GM21447 (cell line): ENCODE data around the gene ENTR1.

Experiments used
- ATAC-seq: cut with Tn5 transposase; IDR thresholded peaks from one replicate; pipeline ENCODE4 v1.9.1; 2021; ENCODE audit not compliant: unreplicated experiment

ENTR1 gene

GRCh38 chr9:136363106-136363948, 47.1 kb downstream of the ENTR1 start, which contains the start of gene DNLZ:
DNLZ (minus strand) TSS chr9:136363744; CDS start chr9:136363714, 30 bp downstream.
- peak; percentile 86 for ATAC-seq

DNA sequence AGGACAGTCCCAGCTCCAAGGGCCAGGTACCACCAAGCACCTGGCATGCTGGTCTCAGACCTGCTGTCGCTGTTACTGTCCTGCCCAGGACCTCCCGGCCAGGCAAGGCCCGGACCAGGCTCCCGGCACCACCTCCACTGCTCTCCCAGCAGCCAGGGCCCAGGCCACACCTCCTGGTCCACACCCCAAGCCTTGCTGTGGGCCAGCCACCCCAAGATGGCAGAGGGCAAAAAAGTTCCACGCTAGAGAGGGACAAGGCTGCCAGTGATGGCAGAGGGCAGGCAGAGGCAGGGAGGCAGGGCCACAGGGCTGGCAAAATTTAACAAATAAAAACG, 48.0 kb downstream of the ENTR1 start:
- ATAC-seq = no peak

DNA sequence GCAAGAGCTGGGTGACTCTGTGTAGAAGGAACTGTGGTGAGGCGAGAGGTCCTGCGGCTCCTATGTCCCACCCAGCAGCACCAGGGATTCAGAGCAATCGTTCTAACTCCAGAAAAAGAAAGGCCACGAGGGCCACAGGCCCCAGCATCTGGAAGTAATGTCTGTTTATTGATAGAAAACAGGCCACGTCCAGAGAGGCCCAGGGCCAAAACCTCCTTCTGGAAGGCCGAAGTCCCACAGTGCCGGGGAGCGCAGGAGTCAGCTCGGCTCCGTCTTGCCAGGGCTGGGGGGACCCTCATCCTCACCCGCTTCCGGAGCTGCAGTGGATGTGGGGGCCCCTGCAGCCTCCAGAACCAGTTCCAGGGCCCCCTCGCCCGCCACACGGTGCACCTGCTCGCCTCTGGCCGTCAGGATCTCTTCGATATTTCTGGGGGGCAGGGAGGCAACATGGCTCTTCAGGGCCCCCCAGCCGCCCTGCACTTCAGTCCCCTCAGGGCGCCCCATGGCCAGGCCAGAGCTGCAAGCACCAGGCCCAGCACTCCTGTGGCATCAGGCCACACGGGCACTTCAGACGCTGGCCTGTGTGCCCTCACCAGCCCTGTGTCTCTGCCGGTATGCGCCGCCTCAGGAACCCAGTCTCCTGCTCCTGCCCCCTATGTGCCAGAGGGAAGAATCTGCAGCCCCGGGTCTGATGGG, 48.5 kb downstream of the ENTR1 start:
- no peak for ATAC-seq

- no peak for ATAC-seq
Observed at GRCh38 chr9:136361047-136361753, 49.2 kb downstream of the ENTR1 start.

DNA sequence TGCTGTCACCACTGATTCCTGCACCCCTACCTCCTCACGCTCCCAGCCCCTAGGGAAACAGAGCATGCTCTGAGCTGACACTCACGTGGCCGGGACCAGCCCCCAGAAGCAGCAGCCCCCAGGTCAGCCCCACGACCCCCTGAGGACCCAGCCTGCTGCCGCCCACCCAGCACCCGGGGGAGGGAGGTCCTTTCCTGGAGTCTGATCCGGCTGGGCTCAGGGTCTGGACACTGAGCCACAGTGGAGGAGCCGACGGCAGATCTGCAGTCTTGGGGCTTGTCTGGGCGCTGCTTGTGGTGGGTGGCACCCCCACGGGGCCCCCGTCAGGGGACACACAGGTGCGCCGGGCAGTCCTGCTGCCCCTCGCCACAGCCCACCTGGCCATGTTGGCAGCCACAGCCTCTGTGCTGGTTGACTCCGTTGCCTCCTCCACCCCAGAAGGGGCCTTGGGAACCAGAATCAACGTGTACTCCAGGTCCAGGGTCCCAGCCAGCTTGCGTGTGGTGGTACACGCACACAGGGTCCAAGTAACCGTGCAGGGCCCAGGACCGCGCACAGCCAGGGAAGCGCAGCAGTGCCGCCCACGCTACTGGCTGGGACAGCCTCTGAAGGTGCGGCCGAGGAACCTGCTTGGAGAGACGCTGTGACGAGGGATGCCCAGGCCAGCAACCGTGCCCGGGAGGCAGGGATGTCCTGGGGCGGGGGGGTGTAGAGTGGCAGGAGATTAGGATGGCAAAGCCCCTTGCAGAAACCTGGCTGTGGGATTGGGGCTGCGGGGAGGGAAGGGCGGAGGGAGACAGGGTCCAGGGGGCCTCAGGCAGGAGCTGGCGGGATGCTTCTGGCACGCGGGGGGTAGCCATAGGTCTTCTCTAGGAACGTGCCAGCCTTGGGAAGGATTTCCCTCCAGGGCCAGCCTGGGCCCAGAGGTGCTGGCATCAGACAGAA, 50.4 kb downstream of the ENTR1 start:
- ATAC-seq = no peak

DNA sequence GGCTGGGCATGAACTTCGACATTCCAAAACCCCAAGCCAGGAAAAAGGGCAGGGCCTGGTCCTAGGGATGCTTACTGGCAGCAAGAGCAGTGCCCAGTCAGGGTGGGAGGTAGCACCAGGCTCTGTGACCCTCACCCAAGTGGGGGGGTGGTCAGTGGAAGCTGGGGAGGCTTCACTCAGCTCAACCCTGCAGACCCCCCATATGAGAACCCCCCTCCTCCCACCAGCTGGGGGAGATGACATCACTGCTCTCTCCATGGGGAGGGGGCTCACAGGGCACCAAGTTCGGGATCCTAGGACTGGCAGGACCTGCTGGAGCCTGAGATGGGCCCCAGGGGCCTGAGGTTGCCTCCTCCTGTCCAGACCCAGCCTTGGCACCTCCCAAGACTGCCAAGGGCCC, 51.5 kb downstream of the ENTR1 start:
- no peak for ATAC-seq

GRCh38 chr9:136358016-136358415, 52.4 kb downstream of the ENTR1 start:
- ATAC-seq = no peak

GRCh38 chr9:136357202-136357725, 53.1 kb downstream of the ENTR1 start:
- ATAC-seq = no peak

GRCh38 chr9:136355616-136356557, 54.5 kb downstream of the ENTR1 start:
- ATAC-seq = no peak

DNA sequence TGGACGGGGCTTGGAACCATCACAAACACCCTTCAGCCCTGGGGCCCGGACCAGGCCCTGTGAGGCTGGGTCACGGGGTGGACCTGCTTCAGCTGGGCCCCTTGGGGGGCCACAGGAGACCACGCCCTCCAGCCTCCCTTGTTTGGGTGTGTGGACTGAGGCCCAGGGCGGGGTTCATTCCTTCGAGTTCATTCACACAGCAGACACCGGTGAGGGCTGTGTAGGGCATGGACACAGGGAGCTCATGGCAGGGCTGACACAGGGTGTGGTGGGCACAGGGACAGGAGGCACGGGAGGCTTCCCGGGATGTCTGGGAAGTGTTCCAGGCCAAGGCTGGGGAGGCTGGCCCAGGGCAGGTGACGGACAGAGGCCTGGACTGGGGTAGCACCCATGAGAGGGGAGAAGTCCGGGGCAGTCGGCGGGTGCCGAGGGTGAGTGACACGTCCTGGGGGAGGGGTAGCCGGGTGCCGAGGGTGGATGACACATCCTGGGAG, 55.8 kb downstream of the ENTR1 start:
- no peak for ATAC-seq

GRCh38 chr9:136353757-136354488, 56.5 kb downstream of the ENTR1 start:
- no peak for ATAC-seq

DNA sequence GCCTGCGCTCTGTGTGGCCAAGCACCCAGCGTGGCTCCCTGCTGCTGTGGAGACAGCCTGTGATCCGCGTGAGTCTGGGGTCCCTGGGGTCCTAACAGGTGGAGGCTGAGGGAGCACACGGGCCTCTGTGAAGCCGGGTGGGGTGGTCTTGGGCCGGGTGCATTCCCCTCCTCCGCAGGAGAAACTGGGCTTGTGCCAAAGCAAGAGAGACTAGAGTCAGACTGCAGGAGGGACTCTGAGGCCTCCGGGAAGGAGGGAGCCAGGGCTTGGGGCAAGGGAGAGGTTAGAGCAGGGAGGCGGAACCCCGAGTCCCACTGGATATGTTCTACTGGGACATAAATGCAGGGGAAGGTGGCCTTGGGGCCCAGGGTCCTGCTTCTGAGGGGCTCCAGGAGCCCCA, 57.3 kb downstream of the ENTR1 start:
- no peak for ATAC-seq

- no peak for ATAC-seq
Observed at GRCh38 chr9:136352682-136353081, 57.7 kb downstream of the ENTR1 start.
